Mesothelial cell of epicardium (in vitro differentiated cells): ENCODE results near the gene IRF2BP2. TPM values are rescaled to one million over a fixed set of nuclear protein-coding genes. Genes with fewer than 3 reads are reported as not detected.
A peak's percentile ranks its signal among the peaks of the same experiment; 100 is the strongest.

ENCODE experiments used
- DNase-seq, 2 experiments: peaks; one replicate each; pipeline ENCODE4 v3.0.0; 2021; ENCODE audit warnings: low spot score in 2 of 2; ENCODE audit not compliant: unreplicated experiment in 2 of 2
- H3K27ac Mint-ChIP-seq: 2 replicates; pipeline ENCODE4 v1.8.0; 2021; ENCODE audit warnings: mixed read lengths
- H3K27me3 Mint-ChIP-seq: 2 replicates; pipeline ENCODE4 v1.8.0; 2021; ENCODE audit warnings: low read depth, mixed read lengths
- H3K36me3 Mint-ChIP-seq: 2 replicates; pipeline ENCODE4 v1.8.0; 2021; ENCODE audit warnings: mixed read lengths
- H3K4me1 Mint-ChIP-seq: 2 replicates; pipeline ENCODE4 v1.8.0; 2021; ENCODE audit warnings: mixed read lengths
- H3K4me3 Mint-ChIP-seq: 2 replicates; pipeline ENCODE4 v1.8.0; 2021; ENCODE audit warnings: mild to moderate bottlenecking, moderate library complexity, mixed read lengths
- H3K9me3 Mint-ChIP-seq: 2 replicates; pipeline ENCODE4 v1.8.0; 2021; ENCODE audit warnings: mixed read lengths
- CTCF ChIP-seq: fragments of 200-600 bp; sonication (generic); IDR thresholded peaks from one replicate; pipeline ENCODE4 v1.5.0; 2021; ENCODE audit warnings: antibody characterized with exemption; ENCODE audit not compliant: unreplicated experiment
- total RNA-seq: library from RNA; stranded (reverse); gene quantifications from 3 replicates; pipeline ENCODE4 v1.2.1, GENCODE V29; 2021

IRF2BP2 gene
- total RNA-seq, 1 donor from 2014 or later, result 130 TPM

GRCh38 chr1:234570329-234571120, 39.5 kb downstream of the IRF2BP2 start:
- Mint-ChIP-seq H3K4me3 (no peak overlapping the region), H3K4me1 (peaks cover 27% of the 10 kb centered on the region), H3K36me3 (no peaks in the 10 kb centered on the region), H3K27ac (no peak overlapping the region), H3K27me3 (no peaks in the 10 kb centered on the region), H3K9me3 (no peaks in the 10 kb centered on the region)
- no peak for DNase-seq
- no peak for TF ChIP-seq CTCF

GRCh38 chr1:234568345-234568744, 41.6 kb downstream of the IRF2BP2 start:
- no peaks in the 10 kb centered on the region for H3K27me3 Mint-ChIP-seq
- no peaks in the 10 kb centered on the region for H3K9me3 Mint-ChIP-seq
- TF ChIP-seq CTCF, result no peak
- H3K4me3 Mint-ChIP-seq, result no peak overlapping the region
- no peaks in the 10 kb centered on the region for H3K36me3 Mint-ChIP-seq
- H3K4me1 Mint-ChIP-seq, result peaks cover 36% of the 10 kb centered on the region
- DNase-seq, result no peak
- H3K27ac Mint-ChIP-seq, result no peak overlapping the region

- Mint-ChIP-seq H3K36me3 (no peaks in the 10 kb centered on the region), H3K27me3 (no peaks in the 10 kb centered on the region), H3K27ac (peak overlapping the region; percentile 94), H3K4me3 (no peak overlapping the region), H3K4me1 (peaks cover 35% of the 10 kb centered on the region), H3K9me3 (no peaks in the 10 kb centered on the region)
- no peak for DNase-seq
- TF ChIP-seq CTCF, result no peak
Observed at GRCh38 chr1:234565132-234565531, 44.8 kb downstream of the IRF2BP2 start.

GRCh38 chr1:234564035-234565029, 45.6 kb downstream of the IRF2BP2 start:
- no peak for DNase-seq
- H3K27ac Mint-ChIP-seq, result peak overlapping the region; percentile 94
- H3K36me3 Mint-ChIP-seq, result no peaks in the 10 kb centered on the region
- H3K27me3 Mint-ChIP-seq, result no peaks in the 10 kb centered on the region
- no peak overlapping the region for H3K4me3 Mint-ChIP-seq
- no peaks in the 10 kb centered on the region for H3K9me3 Mint-ChIP-seq
- TF ChIP-seq CTCF, result no peak
- peaks cover 35% of the 10 kb centered on the region for H3K4me1 Mint-ChIP-seq

- DNase-seq, result peak in 1 of 2 experiments; percentile 37
- no peak overlapping the region for H3K4me3 Mint-ChIP-seq
- no peak for TF ChIP-seq CTCF
- H3K9me3 Mint-ChIP-seq, result no peaks in the 10 kb centered on the region
- H3K36me3 Mint-ChIP-seq, result no peaks in the 10 kb centered on the region
- peak overlapping the region; percentile 93 for H3K27ac Mint-ChIP-seq
- peaks cover 35% of the 10 kb centered on the region for H3K4me1 Mint-ChIP-seq
- H3K27me3 Mint-ChIP-seq, result no peaks in the 10 kb centered on the region
Observed at GRCh38 chr1:234562334-234562733, 47.6 kb downstream of the IRF2BP2 start.
